Psoas muscle (tissue), 8 donors: ENCODE data around the gene RPL29. TPM values are rescaled to one million over a fixed set of nuclear protein-coding genes. Genes with fewer than 3 reads are reported as not detected.

Source experiments
- ATAC-seq, 4 donors: fragments of 200-7000 bp; cut with Tn5 transposase; one replicate each; pipeline ENCODE4 v1.9.1; 2020; ENCODE audit warnings: moderate library complexity in 3 of 4, mild to moderate bottlenecking in 2 of 4
- DNase-seq, 2 donors: peaks; one replicate each; pipeline ENCODE4 v3.0.0-alpha.2; 2020
- H3K27ac ChIP-seq: fragments of 200-600 bp; one replicate; pipeline ENCODE4 v1.8.0; 2022
- H3K27me3 ChIP-seq, 3 donors: fragments of 200-600 bp in 1 of 3; one replicate each; pipeline versions ENCODE4 v1.6.1 to v1.8.0; 2013 to 2022; ENCODE audit warnings: low read length in 2 of 3, mild to moderate bottlenecking in 2 of 3, moderate library complexity in 1 of 3; ENCODE audit not compliant: insufficient read depth in 3 of 3
- H3K36me3 ChIP-seq, 2 donors: fragments of 200-600 bp in 1 of 2; one replicate each; pipeline versions ENCODE4 v1.6.1 to v1.8.0; 2013 to 2022; ENCODE audit warnings: low read depth in 1 of 2, mild to moderate bottlenecking in 1 of 2, moderate library complexity in 1 of 2; ENCODE audit not compliant: insufficient read depth in 1 of 2
- H3K4me1 ChIP-seq: fragments of 200-600 bp; one replicate; pipeline ENCODE4 v1.8.0; 2022
- H3K4me3 ChIP-seq: fragments of 200-600 bp; one replicate; pipeline ENCODE4 v1.8.0; 2022; ENCODE audit warnings: mild to moderate bottlenecking
- H3K9me3 ChIP-seq: fragments of 200-600 bp; one replicate; pipeline ENCODE4 v1.8.0; 2022
- CTCF ChIP-seq: fragments of 200-600 bp; IDR thresholded peaks from one replicate; pipeline ENCODE4 v1.8.0; 2022; ENCODE audit warnings: antibody characterized with exemption
- WGBS, 3 donors: extraction: QIAGEN DNeasy Blood & Tissue Kit; methylation state at CpG; one replicate each; pipeline versions ENCODE4 v1.1.6 to v1.1.7; 2013; 5-methylcytosine and 5-hydroxymethylcytosine counted together
- intact Hi-C, 2 donors: fragments of 100-400 bp; cut with DNase I; formaldehyde crosslinking; loops; one replicate each; pipeline versions ENCODE4 v1.11.0 to v1.14.2; 2022
- polyA plus RNA-seq, 3 donors: library from polyadenylated mRNA; stranded (reverse); fragments of 200-250 nt; gene quantifications; one replicate each; pipeline ENCODE4 v1.2.3, GENCODE V29; 2013
- total RNA-seq, 4 donors: library from RNA; stranded (reverse); fragmentation: NEBNext Ultra II Directional in 2 of 4; extraction: Animal tissue kit (Norgen Biotek cat#: 25700) in 2 of 4; gene quantifications; one replicate each; pipeline versions ENCODE4 v1.2.1 to v1.2.4, GENCODE V29; 2021 to 2023
- donor health status: healthy with polysubstance abuse.
- donor health status: DM: no; HTN: no; CAD: no; lungs with moderate emphysema.
- donor health status: Bipolar disorder and iron deficiency.
- donor health status: healthy.
- donor health status: DM: yes; HTN: yes; CAD: no.
- donor health status: DM: no; HTN: no; CAD: no.
- donor health status: DM: no; HTN: no; CAD: no.
- donor health status: DM: yes; HTN: yes; CAD: no.

The RPL29 gene
- total and polyA plus RNA-seq, 7 donors: 1,113 to 2,767 (median 1,294) TPM

DNA sequence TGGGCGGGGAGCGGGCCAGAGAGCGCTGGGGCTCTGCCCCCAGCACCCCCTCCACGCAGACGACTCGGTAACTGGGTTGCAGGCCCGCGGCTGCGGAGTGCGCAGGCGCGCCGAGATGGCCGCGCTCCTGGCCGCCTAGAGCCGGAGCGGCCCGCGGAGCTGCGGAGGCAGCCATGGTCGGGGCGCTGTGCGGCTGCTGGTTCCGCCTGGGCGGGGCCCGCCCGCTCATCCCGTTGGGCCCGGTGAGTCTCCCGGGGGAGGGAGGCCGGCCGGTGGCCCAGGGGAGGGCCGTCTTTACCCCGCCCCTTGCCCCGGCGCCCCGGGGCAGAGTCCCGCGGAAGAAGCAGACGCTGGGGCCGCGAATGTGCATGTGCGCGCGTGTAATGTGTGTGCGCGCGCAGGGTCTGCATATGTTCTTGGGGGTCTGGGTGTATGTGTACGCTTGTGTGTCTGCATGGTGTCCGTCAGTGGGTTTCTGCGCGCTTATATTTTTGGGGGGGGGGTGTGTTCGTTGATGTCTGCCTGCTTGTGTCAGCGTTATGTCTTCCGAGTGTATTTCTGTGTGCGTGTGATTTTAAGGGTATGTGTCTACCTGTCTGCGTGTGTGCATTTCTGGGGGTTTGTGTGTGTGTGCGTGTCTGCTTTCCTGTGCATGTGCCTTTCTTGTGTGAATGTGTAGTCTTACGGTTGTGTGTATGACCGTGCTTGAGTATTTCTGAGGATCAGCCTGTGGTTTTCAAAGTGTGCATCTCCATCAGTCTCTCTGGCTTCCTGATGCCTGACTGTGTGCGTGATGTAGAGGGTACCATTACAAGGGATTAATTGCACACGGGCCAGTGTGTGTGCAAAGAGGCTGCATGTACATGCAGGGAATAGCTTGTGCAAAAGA, 20.5 kb downstream of the RPL29 start, which contains the start of gene ABHD14A:
TSS of gene ABHD14A (plus strand) at position 102 of the 889 bp plus-strand sequence. CDS start at position 174, 72 bp downstream.
- H3K4me1 ChIP-seq: peaks cover 30% of the 10 kb centered on the region
- ATAC-seq: peak; percentile 63 to 82 (median 72)
- no peaks in the 10 kb centered on the region for H3K36me3 ChIP-seq
- H3K4me3 ChIP-seq: peak within 1 kb of the TSS; percentile 75
- peak within 1 kb of the TSS; percentile 93 for H3K27ac ChIP-seq
- DNase-seq: peak; percentile 76 to 88
- 0 to 1% (median 1%) methylated on average over 51 to 63 of the region's 63 CpGs for WGBS, 3 donors
- intact Hi-C loops: loop anchor here (1.0 to 2.0 kb wide), 2 partner anchors 32 to 33 kb away; partner anchors contain the start of gene PARP3 (in 2 of the 2)
- TF ChIP-seq CTCF: no peak
- H3K27me3 ChIP-seq: no peaks in the 10 kb centered on the region
- H3K9me3 ChIP-seq: no peaks in the 10 kb centered on the region

GRCh38 chr3:51974277-51974962, 21.3 kb downstream of the RPL29 start:
- H3K27me3 ChIP-seq: no peaks in the 10 kb centered on the region
- no peak for TF ChIP-seq CTCF
- 8 to 15% (median 9%) methylated on average over 30 of the region's 30 CpGs for WGBS, 3 donors
- peak overlapping the region; percentile 93 for H3K27ac ChIP-seq
- intact Hi-C loops: loop anchor here (1.0 to 2.0 kb wide), 2 partner anchors 32 kb away; partner anchors contain the start of gene PARP3 (in 2 of the 2)
- no peaks in the 10 kb centered on the region for H3K9me3 ChIP-seq
- peaks cover 35% of the 10 kb centered on the region for H3K4me1 ChIP-seq
- ATAC-seq (peak; percentile 40 to 57 (median 44)), DNase-seq (peak; percentile 50 to 70)
- H3K36me3 ChIP-seq: no peaks in the 10 kb centered on the region
- H3K4me3 ChIP-seq: peak overlapping the region; percentile 75

DNA sequence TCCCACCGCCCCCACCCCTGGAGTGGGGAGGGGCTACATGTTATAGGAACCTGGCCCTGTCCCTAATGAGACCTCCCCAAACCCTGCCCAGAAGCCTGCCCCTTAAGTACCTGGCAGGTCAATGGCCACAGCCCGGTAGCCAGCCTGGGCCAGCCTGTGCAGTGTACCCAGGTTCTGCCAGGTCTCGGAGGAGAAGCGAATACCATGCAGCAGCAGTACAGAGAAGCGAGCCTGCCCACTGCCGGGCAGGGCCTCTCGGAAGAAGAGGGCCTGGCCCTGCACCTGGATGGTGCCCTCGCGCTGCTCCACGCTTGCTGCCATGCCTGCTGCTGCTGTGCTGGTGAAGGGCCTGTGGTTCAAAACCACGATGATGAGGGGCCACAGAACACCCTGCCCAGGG, 24.3 kb downstream of the RPL29 start:
- ATAC-seq (no peak), DNase-seq (no peak)
- H3K36me3 ChIP-seq: no peaks in the 10 kb centered on the region
- no peaks in the 10 kb centered on the region for H3K27me3 ChIP-seq
- H3K27ac ChIP-seq: peak overlapping the region; percentile 60
- intact Hi-C loops: no loop called here
- no peak for TF ChIP-seq CTCF
- 75 to 90% (median 76%) methylated on average over 11 of the region's 11 CpGs for WGBS, 3 donors
- H3K4me1 ChIP-seq: peaks cover 37% of the 10 kb centered on the region
- no peak overlapping the region for H3K4me3 ChIP-seq
- H3K9me3 ChIP-seq: no peaks in the 10 kb centered on the region

GRCh38 chr3:51970606-51971300, 24.9 kb downstream of the RPL29 start:
- H3K36me3 ChIP-seq: no peaks in the 10 kb centered on the region
- DNase-seq (no peak), ATAC-seq (no peak)
- WGBS, 3 donors: 37 to 56% (median 42%) methylated on average over 6 of the region's 6 CpGs
- peak overlapping the region; percentile 60 for H3K27ac ChIP-seq
- no peak for TF ChIP-seq CTCF
- intact Hi-C loops: no loop called here
- no peak overlapping the region for H3K4me3 ChIP-seq
- no peaks in the 10 kb centered on the region for H3K27me3 ChIP-seq
- peaks cover 40% of the 10 kb centered on the region for H3K4me1 ChIP-seq
- H3K9me3 ChIP-seq: no peaks in the 10 kb centered on the region
